OCI-LY1 (cell line): ENCODE data around the gene S100A14.

ENCODE experiments used
- EZH2 ChIP-seq: fragments of 200-600 bp; sonication (generic), shearing (Covaris generic); IDR thresholded peaks from 2 replicates; pipeline ENCODE4 v1.8.0; 2017; ENCODE audit warnings: borderline replicate concordance, mixed run types, mild to moderate bottlenecking, antibody characterized with exemption, low read length, moderate library complexity, mixed read lengths
- TF ChIP-seq, protein P1 (sequence below): fragments of 200-600 bp; sonication (generic), shearing (Covaris generic); IDR thresholded peaks from 2 replicates; pipeline ENCODE4 v1.5.1; 2017; ENCODE audit warnings: mild to moderate bottlenecking, antibody characterized with exemption, low read length, moderate library complexity, mixed read lengths

DNA sequence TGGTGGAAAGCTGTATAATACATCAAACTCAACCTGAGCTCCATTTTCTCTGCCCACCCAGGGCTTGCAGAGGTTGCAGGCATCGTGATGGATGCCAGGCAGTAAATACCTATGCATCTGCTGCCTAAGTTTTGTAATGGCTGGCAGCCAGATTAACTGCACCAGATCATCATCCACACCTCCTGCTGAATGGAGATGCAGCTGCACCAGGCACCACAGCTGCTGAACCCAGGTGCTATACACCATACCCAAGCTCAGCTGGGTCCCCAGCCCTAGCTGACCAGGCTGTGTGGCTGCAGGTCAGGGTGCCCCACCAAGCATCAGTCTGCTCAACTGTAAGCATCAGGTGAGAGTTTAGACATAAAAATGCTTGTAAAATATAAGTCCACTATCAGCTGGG, 35.6 kb upstream of the S100A14 start:
- no peak for TF ChIP-seq EZH2
- TF ChIP-seq, protein P1, sequence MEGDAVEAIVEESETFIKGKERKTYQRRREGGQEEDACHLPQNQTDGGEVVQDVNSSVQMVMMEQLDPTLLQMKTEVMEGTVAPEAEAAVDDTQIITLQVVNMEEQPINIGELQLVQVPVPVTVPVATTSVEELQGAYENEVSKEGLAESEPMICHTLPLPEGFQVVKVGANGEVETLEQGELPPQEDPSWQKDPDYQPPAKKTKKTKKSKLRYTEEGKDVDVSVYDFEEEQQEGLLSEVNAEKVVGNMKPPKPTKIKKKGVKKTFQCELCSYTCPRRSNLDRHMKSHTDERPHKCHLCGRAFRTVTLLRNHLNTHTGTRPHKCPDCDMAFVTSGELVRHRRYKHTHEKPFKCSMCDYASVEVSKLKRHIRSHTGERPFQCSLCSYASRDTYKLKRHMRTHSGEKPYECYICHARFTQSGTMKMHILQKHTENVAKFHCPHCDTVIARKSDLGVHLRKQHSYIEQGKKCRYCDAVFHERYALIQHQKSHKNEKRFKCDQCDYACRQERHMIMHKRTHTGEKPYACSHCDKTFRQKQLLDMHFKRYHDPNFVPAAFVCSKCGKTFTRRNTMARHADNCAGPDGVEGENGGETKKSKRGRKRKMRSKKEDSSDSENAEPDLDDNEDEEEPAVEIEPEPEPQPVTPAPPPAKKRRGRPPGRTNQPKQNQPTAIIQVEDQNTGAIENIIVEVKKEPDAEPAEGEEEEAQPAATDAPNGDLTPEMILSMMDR, result no peak
